ENCODE data around the gene KCNJ5. TPM values are rescaled to one million over a fixed set of nuclear protein-coding genes. Genes with fewer than 3 reads are reported as not detected.

The KCNJ5 gene
- total RNA-seq, 1 experiment from 2014 or later, result 0.11 TPM

DNA sequence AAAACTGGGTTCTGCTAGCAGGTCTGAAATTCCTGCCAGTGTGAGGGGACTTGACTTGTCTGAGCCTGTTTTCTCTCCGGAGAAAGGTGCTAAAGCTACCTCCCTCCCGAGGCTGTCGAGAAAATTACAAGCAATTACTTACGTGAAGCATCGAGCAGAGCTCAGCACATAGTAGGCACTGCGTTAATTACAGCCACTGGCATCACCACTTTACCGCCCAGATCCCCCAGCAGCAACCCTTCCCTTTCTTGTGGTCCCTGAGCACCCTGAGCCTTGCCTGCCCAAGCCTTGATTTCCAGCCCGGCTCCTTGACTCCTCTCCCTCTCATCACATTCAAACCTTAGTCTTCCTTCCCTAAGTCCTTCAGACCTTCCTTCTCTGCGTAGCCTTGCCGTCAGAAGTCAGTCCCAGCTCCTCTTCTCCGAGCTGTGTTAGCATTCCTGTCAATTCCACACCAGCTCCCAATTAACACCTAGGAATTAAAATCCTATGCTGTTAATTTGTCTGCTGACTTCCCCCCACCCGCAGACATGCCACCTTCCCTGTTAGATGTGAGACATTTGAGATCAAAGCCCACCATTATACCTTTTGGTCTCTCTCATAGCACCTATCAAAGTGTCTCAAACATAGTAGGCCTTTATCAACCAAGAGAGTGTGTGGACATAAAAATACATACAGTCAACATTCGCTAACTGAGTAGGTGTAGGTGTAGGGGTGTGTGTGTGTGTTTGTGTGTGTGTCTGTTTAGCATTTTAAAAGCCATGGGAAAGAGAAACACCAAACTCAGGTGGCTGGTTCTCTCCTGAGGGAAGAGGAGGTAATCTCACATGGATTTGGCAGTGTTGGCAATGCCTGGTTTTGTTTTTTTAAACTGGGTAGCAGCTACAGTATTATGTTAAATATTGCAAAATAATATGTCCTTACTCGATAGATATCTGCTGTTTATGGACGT, 2.8 kb upstream of the KCNJ5 start:
- no peak overlapping the region for H3K27ac Mint-ChIP-seq

More for the DNA sequence above, 2.8 kb upstream of the KCNJ5 start:
- H4K91ac ChIP-seq (ENCODE audit: insufficient read length, low read depth, low read length), result no peak overlapping the region
- no peaks in the 10 kb centered on the region for H3K4me1 ChIP-seq (ENCODE audit: insufficient read depth, low read length)
- WGBS (ENCODE audit: extremely low coverage, insufficient read length, low lambda C conversion rate), result no CpG with 5 or more reads among the region's 15 CpGs
- peaks cover 27 to 36% of the 10 kb centered on the region in 2 experiments for H3K4me1 Mint-ChIP-seq
- H2BK15ac ChIP-seq (ENCODE audit: low read depth, low read length), result no peak overlapping the region
- no peak for DNase-seq
- H3K9me3 Mint-ChIP-seq, result no peaks in the 10 kb centered on the region; a peak in 1 of 5 replicates
- peaks cover 93% of the 10 kb centered on the region for H3K27me3 Mint-ChIP-seq (ENCODE audit: low read depth)
- H3K79me2 ChIP-seq (ENCODE audit: insufficient read depth, low read length), result no peaks in the 10 kb centered on the region
- H4K5ac ChIP-seq (ENCODE audit: insufficient read length, low read depth, low read length), result no peak overlapping the region
- no peaks in the 10 kb centered on the region for H3K79me1 ChIP-seq (ENCODE audit: insufficient read depth, low read depth, low read length, poor library complexity, severe bottlenecking)
- TF ChIP-seq, protein P1, sequence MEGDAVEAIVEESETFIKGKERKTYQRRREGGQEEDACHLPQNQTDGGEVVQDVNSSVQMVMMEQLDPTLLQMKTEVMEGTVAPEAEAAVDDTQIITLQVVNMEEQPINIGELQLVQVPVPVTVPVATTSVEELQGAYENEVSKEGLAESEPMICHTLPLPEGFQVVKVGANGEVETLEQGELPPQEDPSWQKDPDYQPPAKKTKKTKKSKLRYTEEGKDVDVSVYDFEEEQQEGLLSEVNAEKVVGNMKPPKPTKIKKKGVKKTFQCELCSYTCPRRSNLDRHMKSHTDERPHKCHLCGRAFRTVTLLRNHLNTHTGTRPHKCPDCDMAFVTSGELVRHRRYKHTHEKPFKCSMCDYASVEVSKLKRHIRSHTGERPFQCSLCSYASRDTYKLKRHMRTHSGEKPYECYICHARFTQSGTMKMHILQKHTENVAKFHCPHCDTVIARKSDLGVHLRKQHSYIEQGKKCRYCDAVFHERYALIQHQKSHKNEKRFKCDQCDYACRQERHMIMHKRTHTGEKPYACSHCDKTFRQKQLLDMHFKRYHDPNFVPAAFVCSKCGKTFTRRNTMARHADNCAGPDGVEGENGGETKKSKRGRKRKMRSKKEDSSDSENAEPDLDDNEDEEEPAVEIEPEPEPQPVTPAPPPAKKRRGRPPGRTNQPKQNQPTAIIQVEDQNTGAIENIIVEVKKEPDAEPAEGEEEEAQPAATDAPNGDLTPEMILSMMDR (conservative IDR thresholded peaks at IDR 0.05), result peak; percentile 54; the same call in 2 of the 3 replicates
- no peaks in the 10 kb centered on the region for H3K9me3 ChIP-seq (ENCODE audit: control insufficient read depth, low read depth, low read length)
- H3T11ph ChIP-seq (ENCODE audit: low read length), result no peak overlapping the region
- H2AFZ ChIP-seq (ENCODE audit: low read length), result no peak overlapping the region
- H3K36me3 Mint-ChIP-seq (ENCODE audit: insufficient read depth in 1 of 3, low read depth in 3 of 3), result no peaks in the 10 kb centered on the region
- no peak overlapping the region for H3K56ac ChIP-seq (ENCODE audit: insufficient read length, low read depth, low read length)
- H4K8ac ChIP-seq (replicated peaks; ENCODE audit: insufficient read length, low read depth, low read length), result no peak overlapping the region
- H2BK20ac ChIP-seq (ENCODE audit: low read depth, low read length, poor library complexity, severe bottlenecking), result no peak overlapping the region
- H3K9ac ChIP-seq (ENCODE audit: extremely low read depth, insufficient read length, low read length), result no peak overlapping the region
- no peak overlapping the region for H3K27ac ChIP-seq (ENCODE audit: insufficient read length, low read depth, low read length)
- no peak overlapping the region; a peak in 1 of 5 replicates for H3K4me3 Mint-ChIP-seq
- no peak overlapping the region for H3K14ac ChIP-seq (ENCODE audit: insufficient read depth, low read length)
- H3K23me2 ChIP-seq (ENCODE audit: insufficient read length, low read depth, low read length, poor library complexity, severe bottlenecking), result peaks cover 8% of the 10 kb centered on the region
- H3K4me2 ChIP-seq (ENCODE audit: insufficient read depth, insufficient read length, low read length), result peak overlapping the region; percentile 9
- no peak overlapping the region for H2BK5ac ChIP-seq (ENCODE audit: insufficient read length, low read length)
- H2BK120ac ChIP-seq (ENCODE audit: low read depth, low read length, poor library complexity, severe bottlenecking), result no peak overlapping the region
- H3K4ac ChIP-seq (ENCODE audit: low read depth, low read length), result no peak overlapping the region
- no peak overlapping the region for H2AK5ac ChIP-seq (ENCODE audit: insufficient read length, low read length)
- H3K18ac ChIP-seq (ENCODE audit: insufficient read length, low read depth, low read length), result no peak overlapping the region
- no peak overlapping the region for H2BK12ac ChIP-seq (ENCODE audit: insufficient read length, low read depth, low read length)
- H3K27me3 ChIP-seq (ENCODE audit: insufficient read depth, low read length), result peaks cover 48% of the 10 kb centered on the region
- H3K23ac ChIP-seq (ENCODE audit: insufficient read length, low read depth, low read length), result no peak overlapping the region
- H4K20me1 ChIP-seq (ENCODE audit: control insufficient read depth, insufficient read depth, insufficient read length), result no peaks in the 10 kb centered on the region

All from H9 (cell line).